HG03139 (cell line): ENCODE data around the gene DDX39B.
"Not testable (repeated sequence)": the region's sequence is repeated elsewhere in the genome, so short reads cannot be mapped to it uniquely, and the experiment has no call there.

Source experiments
- ATAC-seq: cut with Tn5 transposase; IDR thresholded peaks from one replicate; pipeline ENCODE4 v1.9.1; 2021; ENCODE audit not compliant: unreplicated experiment

DDX39B gene

GRCh38 chr6:31529329-31530150 lies 12.3 kb downstream of the DDX39B start:
- ATAC-seq, result no peak

- no peak for ATAC-seq
Observed at GRCh38 chr6:31528821-31529328, 12.9 kb downstream of the DDX39B start, which contains the start of gene MCCD1. Gene MCCD1 (plus strand): TSS chr6:31528962. CDS start chr6:31529015, 53 bp downstream.

GRCh38 chr6:31528307-31528777 lies 13.5 kb downstream of the DDX39B start:
- ATAC-seq, result no peak

GRCh38 chr6:31525932-31526591 lies 15.7 kb downstream of the DDX39B start:
- ATAC-seq, result no peak

- ATAC-seq, result no peak
Observed at GRCh38 chr6:31525553-31525931, 16.3 kb downstream of the DDX39B start.

- no peak for ATAC-seq
Observed at GRCh38 chr6:31521835-31522234, 20.0 kb downstream of the DDX39B start.

GRCh38 chr6:31513456-31514165 lies 28.2 kb downstream of the DDX39B start:
- no peak for ATAC-seq

- ATAC-seq, result no peak
Observed at GRCh38 chr6:31510007-31510406, 31.8 kb downstream of the DDX39B start.

GRCh38 chr6:31509036-31509435 lies 32.8 kb downstream of the DDX39B start:
- not testable (repeated sequence) for ATAC-seq

- ATAC-seq, result no peak
Observed at GRCh38 chr6:31502586-31502985, 39.2 kb downstream of the DDX39B start.

GRCh38 chr6:31499648-31500047 lies 42.2 kb downstream of the DDX39B start:
- ATAC-seq, result not testable (repeated sequence)

- ATAC-seq, result no peak
Observed at GRCh38 chr6:31498748-31499147, 43.1 kb downstream of the DDX39B start.

- peak; percentile 37 for ATAC-seq
Observed at GRCh38 chr6:31497531-31498476, 44.0 kb downstream of the DDX39B start, which contains the start of gene MICB. Gene MICB (plus strand): TSS chr6:31498145. CDS start chr6:31498194, 49 bp downstream.

GRCh38 chr6:31496826-31497225 lies 45.0 kb downstream of the DDX39B start:
- ATAC-seq, result not testable (repeated sequence)

- no peak for ATAC-seq
Observed at GRCh38 chr6:31495580-31495979, 46.2 kb downstream of the DDX39B start.

GRCh38 chr6:31493875-31494694 lies 47.7 kb downstream of the DDX39B start:
- no peak for ATAC-seq

- not testable (repeated sequence) for ATAC-seq
Observed at GRCh38 chr6:31493550-31493874, 48.3 kb downstream of the DDX39B start.

- no peak for ATAC-seq
Observed at GRCh38 chr6:31490115-31490873, 51.5 kb downstream of the DDX39B start.

- no peak for ATAC-seq
Observed at GRCh38 chr6:31489086-31489485, 52.7 kb downstream of the DDX39B start.
